Stomach smooth muscle (tissue), 2 donors: Measurements from ENCODE around the gene HERPUD1.

Source experiments
- H3K27ac ChIP-seq: one replicate; pipeline ENCODE4 v1.7.0; 2013; ENCODE audit warnings: mild to moderate bottlenecking, low read length, inconsistent platforms
- H3K27me3 ChIP-seq, 2 donors: one replicate each; pipeline ENCODE4 v1.7.0; 2013; ENCODE audit warnings: low read length in 2 of 2; ENCODE audit not compliant: insufficient read depth in 2 of 2, control insufficient read depth in 1 of 2
- H3K36me3 ChIP-seq, 2 donors: one replicate each; pipeline ENCODE4 v1.7.0; 2013; ENCODE audit warnings: low read length in 2 of 2; ENCODE audit not compliant: control insufficient read depth in 2 of 2, insufficient read depth in 2 of 2
- H3K4me1 ChIP-seq: one replicate; pipeline ENCODE4 v1.7.0; 2013; ENCODE audit warnings: low read length; ENCODE audit not compliant: control insufficient read depth, insufficient read depth
- H3K4me3 ChIP-seq, 2 donors: one replicate each; pipeline ENCODE4 v1.7.0; 2013; ENCODE audit warnings: low read length in 2 of 2
- H3K9ac ChIP-seq, 2 donors: one replicate each; pipeline ENCODE4 v1.7.0; 2013; ENCODE audit warnings: low read length in 2 of 2, mild to moderate bottlenecking in 1 of 2
- H3K9me3 ChIP-seq, 2 donors: one replicate each; pipeline ENCODE4 v1.7.0; 2013; ENCODE audit warnings: low read length in 2 of 2; ENCODE audit not compliant: control insufficient read depth in 2 of 2
- donor health status: healthy.
- donor health status: Pancreatic carcinoma.

Gene HERPUD1

GRCh38 chr16:56910654-56911539, 21.0 kb upstream of the HERPUD1 start:
- Histone ChIP-seq H3K4me3 (no peak overlapping the region), H3K4me1 (peaks cover 8% of the 10 kb centered on the region), H3K9ac (no peak overlapping the region), H3K27ac (no peak overlapping the region), H3K27me3 (peaks cover 1 to 3% of the 10 kb centered on the region in 2 donors), H3K9me3 (no peaks in the 10 kb centered on the region), H3K36me3 (no peaks in the 10 kb centered on the region)

- Histone ChIP-seq H3K9me3 (no peaks in the 10 kb centered on the region), H3K9ac (no peak overlapping the region), H3K36me3 (no peaks in the 10 kb centered on the region), H3K4me1 (peaks cover 14% of the 10 kb centered on the region), H3K27ac (no peak overlapping the region), H3K27me3 (peaks cover 0 to 3% of the 10 kb centered on the region in 2 donors), H3K4me3 (no peak overlapping the region)
Observed at GRCh38 chr16:56911771-56912571, 20.0 kb upstream of the HERPUD1 start.

- Histone ChIP-seq H3K27me3 (peaks cover 0 to 3% of the 10 kb centered on the region in 2 donors), H3K36me3 (no peaks in the 10 kb centered on the region), H3K4me1 (peaks cover 14% of the 10 kb centered on the region), H3K9ac (no peak overlapping the region), H3K4me3 (no peak overlapping the region), H3K27ac (no peak overlapping the region), H3K9me3 (no peaks in the 10 kb centered on the region)
Observed at GRCh38 chr16:56912746-56913708, 18.9 kb upstream of the HERPUD1 start.

- Histone ChIP-seq H3K4me1 (peaks cover 14% of the 10 kb centered on the region), H3K27me3 (peaks cover 0 to 3% of the 10 kb centered on the region in 2 donors), H3K36me3 (no peaks in the 10 kb centered on the region), H3K9ac (no peak overlapping the region), H3K4me3 (no peak overlapping the region), H3K27ac (no peak overlapping the region), H3K9me3 (no peaks in the 10 kb centered on the region)
Observed at GRCh38 chr16:56914896-56915295, 17.0 kb upstream of the HERPUD1 start.

GRCh38 chr16:56915336-56916119, 16.4 kb upstream of the HERPUD1 start:
- peaks cover 14% of the 10 kb centered on the region for H3K4me1 ChIP-seq
- no peaks in the 10 kb centered on the region for H3K9me3 ChIP-seq
- H3K27me3 ChIP-seq, result peaks cover 0 to 3% of the 10 kb centered on the region in 2 donors
- H3K27ac ChIP-seq, result no peak overlapping the region
- no peaks in the 10 kb centered on the region for H3K36me3 ChIP-seq
- no peak overlapping the region for H3K4me3 ChIP-seq
- H3K9ac ChIP-seq, result no peak overlapping the region

GRCh38 chr16:56916571-56917403, 15.2 kb upstream of the HERPUD1 start:
- Histone ChIP-seq H3K27ac (no peak overlapping the region), H3K27me3 (peaks cover 0 to 3% of the 10 kb centered on the region in 2 donors), H3K9me3 (no peaks in the 10 kb centered on the region), H3K4me1 (peaks cover 14% of the 10 kb centered on the region), H3K4me3 (no peak overlapping the region), H3K36me3 (no peaks in the 10 kb centered on the region), H3K9ac (no peak overlapping the region)

- no peak overlapping the region for H3K9ac ChIP-seq
- H3K4me3 ChIP-seq, result no peak overlapping the region
- H3K27ac ChIP-seq, result no peak overlapping the region
Observed at GRCh38 chr16:56918467-56919012, 13.4 kb upstream of the HERPUD1 start.

DNA sequence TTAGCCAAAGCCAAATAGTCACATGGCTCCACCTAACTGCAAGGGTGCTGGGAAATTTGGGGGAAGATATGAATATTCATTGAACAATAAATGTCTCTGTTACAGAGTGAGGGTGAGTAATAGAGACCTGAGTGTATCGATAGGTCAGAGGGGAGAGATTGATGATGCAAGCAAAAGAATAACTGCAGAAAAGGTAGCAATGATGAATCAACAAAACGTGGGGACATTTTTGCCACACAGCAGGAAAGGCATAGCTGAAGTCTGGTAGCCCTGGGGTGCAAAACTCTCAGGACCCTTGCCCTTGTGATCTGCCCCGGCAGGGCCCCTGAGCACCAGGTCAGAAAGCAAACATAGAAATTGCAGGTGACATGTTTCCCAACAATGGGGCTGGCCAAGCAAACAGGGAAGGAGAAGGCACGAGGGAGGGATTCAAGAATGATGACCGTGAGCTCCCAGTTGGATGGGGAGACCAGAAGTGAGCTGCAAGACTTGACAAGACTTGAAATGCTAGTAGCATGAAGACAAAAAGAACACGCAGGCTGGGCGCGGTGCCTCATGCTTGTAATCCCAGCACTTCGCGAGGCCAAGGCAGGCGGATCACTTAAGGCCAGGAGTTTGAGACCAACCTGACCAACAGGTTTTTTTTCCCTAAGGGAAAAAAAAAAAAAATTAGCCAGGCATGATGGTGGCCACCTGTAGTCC, 12.7 kb upstream of the HERPUD1 start:
- H3K9ac ChIP-seq, result no peak overlapping the region
- peaks cover 0 to 3% of the 10 kb centered on the region in 2 donors for H3K27me3 ChIP-seq
- H3K4me3 ChIP-seq, result no peak overlapping the region
- no peaks in the 10 kb centered on the region for H3K9me3 ChIP-seq
- H3K27ac ChIP-seq, result no peak overlapping the region
- peaks cover 14% of the 10 kb centered on the region for H3K4me1 ChIP-seq
- no peaks in the 10 kb centered on the region for H3K36me3 ChIP-seq

More at GRCh38 chr16:56918467-56919012, 13.4 kb upstream of the HERPUD1 start:
- Histone ChIP-seq H3K4me1 (peaks cover 14% of the 10 kb centered on the region), H3K9me3 (no peaks in the 10 kb centered on the region), H3K27me3 (peaks cover 0 to 3% of the 10 kb centered on the region in 2 donors), H3K36me3 (no peaks in the 10 kb centered on the region)
